Gastrocnemius medialis (tissue), 4 donors: ENCODE measurements around the gene KRTAP5-5. TPM values are rescaled to one million over a fixed set of nuclear protein-coding genes. Genes with fewer than 3 reads are reported as not detected.

Source experiments
- ATAC-seq, 2 donors: fragments of 150-250 bp; one replicate each; pipeline ENCODE4 v1.9.1; 2016
- DNase-seq, 2 donors: peaks; one replicate each; pipeline ENCODE4 v3.0.0-alpha.2; 2019
- H3K27ac ChIP-seq, 4 donors: fragments of 200-600 bp; sonication (generic); 1 replicate in 1 of 4; 2 replicates in 3 of 4; pipeline ENCODE4 v1.5.1; 2016 to 2018; ENCODE audit warnings: mild to moderate bottlenecking in 2 of 4, moderate library complexity in 1 of 4
- H3K27me3 ChIP-seq, 3 donors: fragments of 200-600 bp; sonication (generic) in 2 of 3; 1 replicate in 1 of 3; 2 replicates in 2 of 3; pipeline versions ENCODE4 v1.5.1 to v1.6.0; 2016 to 2019; ENCODE audit warnings: mild to moderate bottlenecking in 1 of 3, moderate library complexity in 1 of 3
- H3K36me3 ChIP-seq, 2 donors: fragments of 200-600 bp; sonication (generic) in 1 of 2; one replicate each; pipeline ENCODE4 v1.5.1; 2017 to 2018
- H3K4me1 ChIP-seq, 2 donors: fragments of 200-600 bp; sonication (generic) in 1 of 2; one replicate each; pipeline ENCODE4 v1.5.1; 2016 to 2017; ENCODE audit warnings: mild to moderate bottlenecking in 2 of 2
- H3K4me3 ChIP-seq, 4 donors: fragments of 200-600 bp; sonication (generic) in 3 of 4; 1 replicate in 1 of 4; 2 replicates in 3 of 4; pipeline ENCODE4 v1.5.1; 2016 to 2019; ENCODE audit warnings: mild to moderate bottlenecking in 2 of 4
- H3K9me3 ChIP-seq, 3 donors: fragments of 200-600 bp; sonication (generic) in 2 of 3; 1 replicate in 1 of 3; 2 replicates in 2 of 3; pipeline ENCODE4 v1.5.1; 2016 to 2019
- POLR2A ChIP-seq, 2 donors: fragments of 450-650 bp; IDR thresholded peaks; one replicate each; pipeline ENCODE4 v1.6.1; 2017; ENCODE audit warnings: antibody characterized with exemption in 2 of 2, mild to moderate bottlenecking in 2 of 2, moderate library complexity in 2 of 2
- in situ Hi-C, 4 donors: fragments of 200-750 bp; cut with MboI; loops; one replicate each; pipeline versions ENCODE4 v1.15.0 to v1.8.0; 2017; ENCODE audit warnings: low sequenced_read_pairs in 4 of 4
- intact Hi-C: fragments of 100-400 bp; cut with DNase I; formaldehyde crosslinking; loops from one replicate; pipeline ENCODE4 v1.15.1; 2023; ENCODE audit warnings: low total_unique reads
- total RNA-seq, 4 donors: library from RNA; depleted of rRNA; stranded (reverse); fragments of >200 nt; gene quantifications; one replicate each; pipeline versions ENCODE4 v1.1.0 to v1.2.3, GENCODE V29; 2016
- TF ChIP-seq, protein P1 (sequence below), 5 experiments: fragments of 450-650 bp in 3 of 5; fragments of 200-600 bp in 2 of 5; sonication (generic) in 2 of 5; IDR thresholded peaks in 4 of 5; conservative IDR thresholded peaks in 1 of 5; 1 replicate in 4 of 5; 2 replicates in 1 of 5; pipeline ENCODE4 v1.5.1; 2016 to 2019; ENCODE audit warnings: antibody characterized with exemption in 5 of 5, mild to moderate bottlenecking in 3 of 5, moderate library complexity in 3 of 5

The KRTAP5-5 gene
- total RNA-seq, 4 donors from 2014 or later: not detected

DNA sequence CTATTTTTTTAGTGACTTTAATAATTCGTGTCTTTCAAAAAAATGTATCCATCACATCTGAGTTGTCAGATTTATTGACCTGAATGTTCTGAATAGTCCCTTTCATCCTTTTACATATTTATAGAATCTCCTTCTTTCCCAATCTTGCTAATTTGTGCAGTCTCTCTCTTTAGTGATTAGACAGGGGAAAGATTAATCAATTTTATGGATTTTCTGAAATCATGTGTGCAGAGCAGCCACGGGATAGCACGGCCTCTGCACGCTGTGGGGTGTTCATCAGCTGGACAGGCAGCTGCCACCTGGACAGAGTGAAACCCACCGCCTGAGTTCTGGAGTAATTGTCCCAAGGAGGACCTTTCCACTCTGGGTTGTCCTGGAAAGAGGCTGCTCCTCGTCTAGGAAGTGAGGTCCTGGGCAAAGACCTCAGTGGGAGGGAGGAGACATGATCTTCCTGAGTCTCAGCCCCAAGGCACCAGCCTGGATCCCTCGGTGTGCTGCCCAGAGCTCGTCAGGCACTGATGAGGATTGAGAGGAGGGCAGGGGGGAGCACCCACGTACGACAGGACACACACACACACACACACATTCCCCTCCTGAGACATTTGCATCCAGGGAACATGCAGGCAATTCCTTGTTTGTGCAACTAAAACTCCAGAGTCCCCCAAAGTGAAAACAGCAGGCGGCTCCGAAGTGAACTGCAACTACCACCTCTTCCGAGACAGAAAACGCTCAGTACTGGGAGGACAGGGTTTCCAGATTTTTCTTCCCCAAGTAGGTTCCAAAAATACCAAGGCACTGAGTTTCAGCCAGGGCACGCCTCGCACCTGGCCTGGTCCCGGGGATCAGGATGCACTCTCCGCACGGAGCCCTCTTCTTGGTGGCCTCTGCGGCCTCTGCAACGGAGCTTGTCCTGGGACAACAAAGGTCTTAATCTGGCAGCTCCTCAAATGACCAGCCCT is 44.9 kb downstream of the KRTAP5-5 start:
- intact Hi-C loops: no loop called here
- no peak for TF ChIP-seq POLR2A (IDR thresholded peaks at IDR 0.05)
- TF ChIP-seq, protein P1, sequence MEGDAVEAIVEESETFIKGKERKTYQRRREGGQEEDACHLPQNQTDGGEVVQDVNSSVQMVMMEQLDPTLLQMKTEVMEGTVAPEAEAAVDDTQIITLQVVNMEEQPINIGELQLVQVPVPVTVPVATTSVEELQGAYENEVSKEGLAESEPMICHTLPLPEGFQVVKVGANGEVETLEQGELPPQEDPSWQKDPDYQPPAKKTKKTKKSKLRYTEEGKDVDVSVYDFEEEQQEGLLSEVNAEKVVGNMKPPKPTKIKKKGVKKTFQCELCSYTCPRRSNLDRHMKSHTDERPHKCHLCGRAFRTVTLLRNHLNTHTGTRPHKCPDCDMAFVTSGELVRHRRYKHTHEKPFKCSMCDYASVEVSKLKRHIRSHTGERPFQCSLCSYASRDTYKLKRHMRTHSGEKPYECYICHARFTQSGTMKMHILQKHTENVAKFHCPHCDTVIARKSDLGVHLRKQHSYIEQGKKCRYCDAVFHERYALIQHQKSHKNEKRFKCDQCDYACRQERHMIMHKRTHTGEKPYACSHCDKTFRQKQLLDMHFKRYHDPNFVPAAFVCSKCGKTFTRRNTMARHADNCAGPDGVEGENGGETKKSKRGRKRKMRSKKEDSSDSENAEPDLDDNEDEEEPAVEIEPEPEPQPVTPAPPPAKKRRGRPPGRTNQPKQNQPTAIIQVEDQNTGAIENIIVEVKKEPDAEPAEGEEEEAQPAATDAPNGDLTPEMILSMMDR (IDR thresholded peaks at IDR 0.05 in 4 of 5, conservative IDR thresholded peaks at IDR 0.05 in 1 of 5): no peak
- H3K27me3 ChIP-seq: peaks cover 33 to 55% (median 55%) of the 10 kb centered on the region in 3 donors
- H3K4me3 ChIP-seq: no peak overlapping the region
- no peak for ATAC-seq
- DNase-seq: no peak
- no peaks in the 10 kb centered on the region for H3K9me3 ChIP-seq
- H3K27ac ChIP-seq: no peak overlapping the region
- no peaks in the 10 kb centered on the region for H3K4me1 ChIP-seq
- in situ Hi-C loops: loop anchor here in 2 of 4 donors (25.0 kb wide), 1 partner anchor 488 kb away; the partner anchor contains the start of genes INS (in 2 of the 2) and TH (in 2 of the 2)
- no peaks in the 10 kb centered on the region for H3K36me3 ChIP-seq

DNA sequence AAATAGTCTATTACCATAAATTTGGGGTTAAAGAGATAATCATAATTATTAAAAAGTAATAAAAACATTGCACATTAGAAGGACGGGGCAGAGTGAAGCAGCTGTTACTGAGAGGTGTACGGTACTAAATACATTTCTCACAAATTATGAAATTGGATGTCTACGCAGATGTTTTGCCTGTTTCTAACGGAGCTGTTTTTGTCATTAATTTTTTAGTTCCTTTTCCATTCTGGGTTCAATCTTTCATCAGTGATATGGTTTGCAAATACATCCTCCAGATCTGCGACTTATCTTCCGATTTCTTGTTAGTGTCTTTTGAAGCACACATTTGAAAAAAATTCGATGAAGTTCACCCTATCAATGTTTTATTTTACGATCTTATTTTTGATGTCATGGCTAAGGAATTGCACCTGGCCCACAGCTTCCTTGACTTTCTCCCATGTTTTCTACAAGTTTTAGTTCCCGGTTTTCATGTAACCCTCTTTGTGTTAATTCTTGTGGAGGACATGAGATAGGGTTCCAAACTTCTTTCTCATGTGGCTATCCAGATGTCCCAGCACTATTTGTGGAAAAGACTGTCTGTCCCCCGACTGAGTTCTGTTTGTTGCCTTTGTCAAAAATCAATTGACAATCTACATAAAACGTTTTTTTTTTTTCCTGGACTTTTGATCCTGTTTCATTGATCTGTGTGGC is 46.1 kb downstream of the KRTAP5-5 start:
- TF ChIP-seq, protein P1 (IDR thresholded peaks at IDR 0.05 in 4 of 5, conservative IDR thresholded peaks at IDR 0.05 in 1 of 5): no peak
- TF ChIP-seq POLR2A (IDR thresholded peaks at IDR 0.05): no peak
- H3K4me3 ChIP-seq: no peak overlapping the region
- DNase-seq (no peak), ATAC-seq (no peak)
- no peak overlapping the region for H3K27ac ChIP-seq
- intact Hi-C loops: no loop called here
- no peaks in the 10 kb centered on the region for H3K9me3 ChIP-seq
- in situ Hi-C loops: loop anchor here in 1 of 4 donors (25.0 kb wide), 1 partner anchor 487 kb away; the partner anchor contains the start of genes INS and TH
- no peaks in the 10 kb centered on the region for H3K36me3 ChIP-seq
- H3K27me3 ChIP-seq: peaks cover 33 to 61% (median 59%) of the 10 kb centered on the region in 3 donors
- no peaks in the 10 kb centered on the region for H3K4me1 ChIP-seq

DNA sequence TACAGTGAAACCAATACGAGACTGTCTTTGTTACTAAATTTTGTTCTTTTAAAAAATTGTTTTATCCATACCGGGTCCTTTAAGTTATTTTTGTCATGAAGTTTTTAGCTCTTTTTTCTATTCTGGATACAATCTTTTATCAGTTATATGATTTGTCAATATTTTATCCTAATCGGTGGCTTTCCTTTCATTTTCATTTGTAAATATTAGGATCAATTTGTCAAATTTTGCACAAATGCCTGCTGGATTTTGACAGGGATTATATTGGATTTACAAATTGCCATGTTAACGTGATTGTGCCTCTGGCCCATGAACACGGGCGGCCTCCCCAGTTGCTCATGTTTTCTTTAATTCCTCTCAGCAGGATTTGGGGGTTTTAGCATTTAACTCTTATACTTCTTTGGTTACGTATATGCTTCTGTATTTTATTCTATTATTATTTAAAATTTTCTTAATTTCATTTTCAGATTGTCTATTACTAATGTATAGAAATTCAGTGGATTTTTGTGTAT is 46.7 kb downstream of the KRTAP5-5 start:
- Histone ChIP-seq H3K36me3 (no peaks in the 10 kb centered on the region), H3K4me1 (no peaks in the 10 kb centered on the region), H3K9me3 (no peaks in the 10 kb centered on the region), H3K27me3 (peaks cover 33 to 62% (median 59%) of the 10 kb centered on the region in 3 donors), H3K4me3 (no peak overlapping the region), H3K27ac (no peak overlapping the region)
- DNase-seq (no peak), ATAC-seq (no peak)
- intact Hi-C loops: no loop called here
- in situ Hi-C loops: loop anchor here in 1 of 4 donors (25.0 kb wide), 1 partner anchor 486 kb away; the partner anchor contains the start of genes INS and TH
- TF ChIP-seq, protein P1 (IDR thresholded peaks at IDR 0.05 in 4 of 5, conservative IDR thresholded peaks at IDR 0.05 in 1 of 5): no peak

DNA sequence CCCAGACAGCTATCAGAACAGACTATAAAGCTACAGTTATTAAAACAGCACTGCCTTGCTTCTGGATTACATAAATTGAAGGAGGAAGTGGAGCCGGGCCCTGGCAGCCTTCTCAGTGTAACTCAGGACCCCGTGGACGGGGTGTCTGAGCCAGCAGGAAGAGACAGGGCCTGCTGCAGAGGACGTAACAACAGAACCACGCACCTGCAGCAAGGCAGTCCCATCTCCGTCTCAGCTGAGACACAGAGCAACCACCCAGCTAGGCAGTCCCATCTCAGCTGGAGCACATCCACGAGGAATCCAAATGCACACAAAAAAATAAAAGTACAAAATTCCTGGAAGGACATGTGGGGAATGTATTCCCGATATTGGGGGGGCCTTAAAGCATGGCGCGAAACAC is 50.3 kb downstream of the KRTAP5-5 start:
- H3K36me3 ChIP-seq: no peaks in the 10 kb centered on the region
- H3K27me3 ChIP-seq: peaks cover 33 to 42% (median 35%) of the 10 kb centered on the region in 3 donors
- ATAC-seq (no peak), DNase-seq (no peak)
- no peaks in the 10 kb centered on the region for H3K4me1 ChIP-seq
- in situ Hi-C loops: loop anchor here in 1 of 4 donors (25.0 kb wide), 1 partner anchor 482 kb away; the partner anchor contains the start of genes INS and TH
- no peak overlapping the region for H3K4me3 ChIP-seq
- TF ChIP-seq, protein P1 (IDR thresholded peaks at IDR 0.05 in 4 of 5, conservative IDR thresholded peaks at IDR 0.05 in 1 of 5): no peak
- TF ChIP-seq POLR2A (IDR thresholded peaks at IDR 0.05): no peak
- no peaks in the 10 kb centered on the region for H3K9me3 ChIP-seq
- H3K27ac ChIP-seq: no peak overlapping the region
- intact Hi-C loops: no loop called here

Other genes starting within 250 kb of the KRTAP5-5 start
- under 1 TPM in 2 of 4 donors, not detected in 2; 0.24 to 0.81 TPM for gene BRSK2, start 239.8 kb upstream of the KRTAP5-5 start, total RNA-seq
- gene MOB2, start 143.0 kb upstream of the KRTAP5-5 start, total RNA-seq: 10 to 100 TPM; 21.1 to 71.5 (median 48.3) TPM
- 10 to 100 TPM in 1 of 4 donors, 1 to 10 TPM in 3; 2.6 to 25.9 (median 6.3) TPM for gene DUSP8, start 57.5 kb upstream of the KRTAP5-5 start, total RNA-seq
- gene KRTAP5-1, start 44.5 kb upstream of the KRTAP5-5 start, total RNA-seq: not detected
- gene KRTAP5-2, start 31.5 kb upstream of the KRTAP5-5 start, total RNA-seq: not detected
- not detected for gene KRTAP5-3, start 21.3 kb upstream of the KRTAP5-5 start, total RNA-seq
- not detected for gene KRTAP5-4, start 7.6 kb upstream of the KRTAP5-5 start, total RNA-seq
- gene KRTAP5-6, start 67.4 kb downstream of the KRTAP5-5 start, total RNA-seq: not detected
- 1 to 10 TPM; 1.1 to 7.2 (median 4.9) TPM for gene IFITM10, start 120.8 kb downstream of the KRTAP5-5 start, total RNA-seq
- 100 to 1,000 TPM; 490 to 981 (median 845) TPM for gene CTSD, start 134.2 kb downstream of the KRTAP5-5 start, total RNA-seq
- gene SYT8, start 205.2 kb downstream of the KRTAP5-5 start, total RNA-seq: not detected
- gene TNNI2, start 209.2 kb downstream of the KRTAP5-5 start, total RNA-seq: 1,000 to 10,000 TPM; 1,499 to 3,728 (median 2,254) TPM
- 10 to 100 TPM in 1 of 4 donors, 1 to 10 TPM in 3; 3.0 to 13.5 (median 5.5) TPM for gene LSP1, start 223.3 kb downstream of the KRTAP5-5 start, total RNA-seq